T-helper 2 cell treated with Interferon-gamma antibody and Interleukin-4, amounts not matched to agents 5 μg/mL and 100 μg/mL, for 36 hours (primary cell): Measurements from ENCODE around the gene DCPS.
"Not testable (repeated sequence)": the region's sequence is repeated elsewhere in the genome, so short reads cannot be mapped to it uniquely, and the experiment has no call there.

Experiments used
- DNase-seq: peaks from one replicate; pipeline ENCODE4 v3.0.0; 2021; ENCODE audit warnings: low spot score
- H3K27ac Mint-ChIP-seq: one replicate; pipeline ENCODE4 v1.8.0; 2021; ENCODE audit warnings: mild to moderate bottlenecking, mixed read lengths
- H3K27me3 Mint-ChIP-seq: one replicate; pipeline ENCODE4 v1.8.0; 2021; ENCODE audit warnings: low read depth, mixed read lengths
- H3K36me3 Mint-ChIP-seq: one replicate; pipeline ENCODE4 v1.8.0; 2021; ENCODE audit warnings: low read depth, mixed read lengths
- H3K4me1 Mint-ChIP-seq: one replicate; pipeline ENCODE4 v1.8.0; 2021; ENCODE audit warnings: low read depth, mixed read lengths
- H3K4me3 Mint-ChIP-seq: one replicate; pipeline ENCODE4 v1.8.0; 2022; ENCODE audit warnings: mild to moderate bottlenecking, moderate library complexity, mixed read lengths
- H3K9me3 Mint-ChIP-seq: one replicate; pipeline ENCODE4 v1.8.0; 2021; ENCODE audit warnings: mixed read lengths

Gene DCPS

GRCh38 chr11:126360049-126360446 is 56.2 kb downstream of the DCPS start:
- H3K4me1 Mint-ChIP-seq = peaks cover 4% of the 10 kb centered on the region
- H3K27ac Mint-ChIP-seq = no peak overlapping the region
- no peaks in the 10 kb centered on the region for H3K9me3 Mint-ChIP-seq
- no peak overlapping the region for H3K4me3 Mint-ChIP-seq
- no peaks in the 10 kb centered on the region for H3K36me3 Mint-ChIP-seq
- no peaks in the 10 kb centered on the region for H3K27me3 Mint-ChIP-seq
- no peak for DNase-seq

GRCh38 chr11:126361400-126361799 is 57.5 kb downstream of the DCPS start:
- Mint-ChIP-seq H3K4me1 (peaks cover 4% of the 10 kb centered on the region), H3K36me3 (no peaks in the 10 kb centered on the region), H3K27ac (no peak overlapping the region), H3K27me3 (no peaks in the 10 kb centered on the region), H3K9me3 (no peaks in the 10 kb centered on the region), H3K4me3 (no peak overlapping the region)
- no peak for DNase-seq

- no peaks in the 10 kb centered on the region for H3K4me1 Mint-ChIP-seq
Observed at GRCh38 chr11:126362879-126363655, 59.2 kb downstream of the DCPS start.

GRCh38 chr11:126363706-126364248 is 59.9 kb downstream of the DCPS start:
- no peaks in the 10 kb centered on the region for H3K27me3 Mint-ChIP-seq
- no peak for DNase-seq
- no peaks in the 10 kb centered on the region for H3K9me3 Mint-ChIP-seq
- peaks cover 3% of the 10 kb centered on the region for H3K4me1 Mint-ChIP-seq
- H3K36me3 Mint-ChIP-seq = no peaks in the 10 kb centered on the region
- H3K4me3 Mint-ChIP-seq = no peak overlapping the region
- no peak overlapping the region for H3K27ac Mint-ChIP-seq

More at GRCh38 chr11:126362879-126363655, 59.2 kb downstream of the DCPS start:
- H3K27ac Mint-ChIP-seq = no peak overlapping the region
- no peak for DNase-seq
- no peak overlapping the region for H3K4me3 Mint-ChIP-seq
- no peaks in the 10 kb centered on the region for H3K27me3 Mint-ChIP-seq
- no peaks in the 10 kb centered on the region for H3K9me3 Mint-ChIP-seq
- H3K36me3 Mint-ChIP-seq = no peaks in the 10 kb centered on the region

GRCh38 chr11:126364735-126365134 is 60.9 kb downstream of the DCPS start:
- H3K27me3 Mint-ChIP-seq, H3K4me3 Mint-ChIP-seq, H3K27ac Mint-ChIP-seq, DNase-seq, H3K4me1 Mint-ChIP-seq, H3K36me3 Mint-ChIP-seq, H3K9me3 Mint-ChIP-seq: not testable (repeated sequence)

- H3K4me3 Mint-ChIP-seq, DNase-seq, H3K27ac Mint-ChIP-seq, H3K9me3 Mint-ChIP-seq, H3K4me1 Mint-ChIP-seq, H3K36me3 Mint-ChIP-seq, H3K27me3 Mint-ChIP-seq: not testable (repeated sequence)
Observed at GRCh38 chr11:126365508-126365907, 61.6 kb downstream of the DCPS start.

GRCh38 chr11:126366064-126366822 is 62.4 kb downstream of the DCPS start:
- no peak for DNase-seq
- H3K27ac Mint-ChIP-seq = no peak overlapping the region
- no peaks in the 10 kb centered on the region for H3K9me3 Mint-ChIP-seq
- H3K27me3 Mint-ChIP-seq = no peaks in the 10 kb centered on the region
- H3K36me3 Mint-ChIP-seq = no peaks in the 10 kb centered on the region
- no peak overlapping the region for H3K4me3 Mint-ChIP-seq
- H3K4me1 Mint-ChIP-seq = peaks cover 6% of the 10 kb centered on the region

GRCh38 chr11:126366823-126367654 is 63.2 kb downstream of the DCPS start:
- H3K4me1 Mint-ChIP-seq, H3K27me3 Mint-ChIP-seq, H3K9me3 Mint-ChIP-seq, H3K4me3 Mint-ChIP-seq, H3K36me3 Mint-ChIP-seq, H3K27ac Mint-ChIP-seq, DNase-seq: not testable (repeated sequence)

- not testable (repeated sequence) for DNase-seq, H3K27me3 Mint-ChIP-seq, H3K36me3 Mint-ChIP-seq, H3K4me3 Mint-ChIP-seq, H3K4me1 Mint-ChIP-seq, H3K9me3 Mint-ChIP-seq, H3K27ac Mint-ChIP-seq
Observed at GRCh38 chr11:126367806-126368205, 63.9 kb downstream of the DCPS start.

- not testable (repeated sequence) for H3K4me3 Mint-ChIP-seq
Observed at GRCh38 chr11:126368336-126369119, 64.7 kb downstream of the DCPS start.

GRCh38 chr11:126370016-126370415 is 66.2 kb downstream of the DCPS start:
- H3K27ac Mint-ChIP-seq = no peak overlapping the region
- no peaks in the 10 kb centered on the region for H3K36me3 Mint-ChIP-seq
- DNase-seq = no peak
- no peak overlapping the region for H3K4me3 Mint-ChIP-seq
- H3K4me1 Mint-ChIP-seq = peaks cover 6% of the 10 kb centered on the region
- H3K9me3 Mint-ChIP-seq = no peaks in the 10 kb centered on the region
- H3K27me3 Mint-ChIP-seq = no peaks in the 10 kb centered on the region

More at GRCh38 chr11:126368336-126369119, 64.7 kb downstream of the DCPS start:
- not testable (repeated sequence) for H3K36me3 Mint-ChIP-seq, H3K9me3 Mint-ChIP-seq, H3K27ac Mint-ChIP-seq, H3K4me1 Mint-ChIP-seq, H3K27me3 Mint-ChIP-seq, DNase-seq

- Mint-ChIP-seq H3K9me3 (no peaks in the 10 kb centered on the region), H3K4me3 (no peak overlapping the region), H3K36me3 (no peaks in the 10 kb centered on the region), H3K27ac (no peak overlapping the region), H3K27me3 (no peaks in the 10 kb centered on the region), H3K4me1 (peaks cover 6% of the 10 kb centered on the region)
- no peak for DNase-seq
Observed at GRCh38 chr11:126371595-126371994, 67.7 kb downstream of the DCPS start.

- H3K9me3 Mint-ChIP-seq, DNase-seq, H3K4me3 Mint-ChIP-seq, H3K4me1 Mint-ChIP-seq, H3K36me3 Mint-ChIP-seq, H3K27ac Mint-ChIP-seq, H3K27me3 Mint-ChIP-seq: not testable (repeated sequence)
Observed at GRCh38 chr11:126373389-126374066, 69.7 kb downstream of the DCPS start.
